ENCODE measurements around the gene IGFBP2.

DNA sequence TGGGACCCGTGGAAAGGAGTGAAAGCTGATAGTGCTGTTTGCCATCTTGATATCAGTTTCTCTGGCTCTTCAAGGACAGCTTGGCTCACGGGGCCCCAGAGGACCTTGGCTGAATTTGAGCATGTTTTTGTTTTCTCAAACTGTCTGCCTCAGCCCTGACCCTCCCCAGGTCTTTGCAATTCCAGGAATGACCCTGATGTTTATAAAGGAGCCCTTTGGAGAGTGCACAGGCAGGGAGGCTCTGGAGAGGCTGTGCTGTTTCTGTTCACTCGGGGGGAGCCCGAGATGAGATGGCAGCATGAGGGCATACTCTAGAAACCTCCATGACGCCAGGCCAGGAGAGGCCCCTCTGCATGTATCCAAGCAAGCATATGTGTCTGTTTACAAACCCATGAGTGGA is 16.4 kb downstream of the IGFBP2 start:
- TF ChIP-seq, protein P1, sequence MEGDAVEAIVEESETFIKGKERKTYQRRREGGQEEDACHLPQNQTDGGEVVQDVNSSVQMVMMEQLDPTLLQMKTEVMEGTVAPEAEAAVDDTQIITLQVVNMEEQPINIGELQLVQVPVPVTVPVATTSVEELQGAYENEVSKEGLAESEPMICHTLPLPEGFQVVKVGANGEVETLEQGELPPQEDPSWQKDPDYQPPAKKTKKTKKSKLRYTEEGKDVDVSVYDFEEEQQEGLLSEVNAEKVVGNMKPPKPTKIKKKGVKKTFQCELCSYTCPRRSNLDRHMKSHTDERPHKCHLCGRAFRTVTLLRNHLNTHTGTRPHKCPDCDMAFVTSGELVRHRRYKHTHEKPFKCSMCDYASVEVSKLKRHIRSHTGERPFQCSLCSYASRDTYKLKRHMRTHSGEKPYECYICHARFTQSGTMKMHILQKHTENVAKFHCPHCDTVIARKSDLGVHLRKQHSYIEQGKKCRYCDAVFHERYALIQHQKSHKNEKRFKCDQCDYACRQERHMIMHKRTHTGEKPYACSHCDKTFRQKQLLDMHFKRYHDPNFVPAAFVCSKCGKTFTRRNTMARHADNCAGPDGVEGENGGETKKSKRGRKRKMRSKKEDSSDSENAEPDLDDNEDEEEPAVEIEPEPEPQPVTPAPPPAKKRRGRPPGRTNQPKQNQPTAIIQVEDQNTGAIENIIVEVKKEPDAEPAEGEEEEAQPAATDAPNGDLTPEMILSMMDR (IDR thresholded peaks at IDR 0.05) = no peak
- no peak for TF ChIP-seq ZFX (IDR thresholded peaks at IDR 0.05; ENCODE audit: borderline replicate concordance)
